B cell (primary cell): Measurements from ENCODE around the gene ITGB3BP. TPM values are rescaled to one million over a fixed set of nuclear protein-coding genes. Genes with fewer than 3 reads are reported as not detected.

ENCODE experiments used
- ATAC-seq: fragments of 200-7000 bp; cut with Tn5 transposase; one replicate; pipeline ENCODE4 v1.10.0; 2021; ENCODE audit warnings: low read depth, mild to moderate bottlenecking, moderate number of reproducible peaks, moderate library complexity
- CTCF ChIA-PET: fragments of 350-600 bp; sonication (Branson Sonifier 250); formaldehyde crosslinking; loops from one replicate; lab custom pipeline; 2021; ENCODE audit warnings: antibody characterized with exemption, inconsistent platforms; lab: Charles Lee
- POLR2A ChIA-PET: fragments of 350-600 bp; sonication (Branson Sonifier 250); formaldehyde crosslinking; loops from one replicate; lab custom pipeline; 2021; ENCODE audit warnings: antibody characterized with exemption; lab: Charles Lee
- DNase-seq: peaks from one replicate; pipeline ENCODE4 v3.0.0; 2013
- H2AFZ ChIP-seq: 2 replicates; pipeline ENCODE4 v1.6.1; 2012; ENCODE audit warnings: mild to moderate bottlenecking, low read depth, low read length; ENCODE audit not compliant: insufficient read depth, poor library complexity, severe bottlenecking
- H3K27ac ChIP-seq, 2 donors: 1 replicate in 1 of 2; 2 replicates in 1 of 2; pipeline ENCODE4 v1.5.1; 2012 to 2013; ENCODE audit warnings: low read length in 2 of 2, mild to moderate bottlenecking in 2 of 2, moderate library complexity in 1 of 2
- H3K27me3 ChIP-seq, 4 experiments: fragments of 200-600 bp in 1 of 4; sonication (generic) in 1 of 4; replicated peaks in 1 of 4; 1 replicate in 2 of 4; 2 replicates in 2 of 4; pipeline versions ENCODE4 v1.6.1 to v1.7.0; 2013 to 2016; ENCODE audit warnings: low read length in 3 of 4, mild to moderate bottlenecking in 2 of 4, mixed read lengths in 1 of 4, moderate library complexity in 1 of 4; ENCODE audit not compliant: insufficient read depth in 4 of 4, control insufficient read depth in 3 of 4; ENCODE audit errors: control extremely low read depth in 1 of 4
- H3K36me3 ChIP-seq, 2 experiments: replicated peaks in 1 of 2; 1 replicate in 1 of 2; 2 replicates in 1 of 2; pipeline versions ENCODE4 v1.6.1 to v1.7.1; 2013; ENCODE audit warnings: low read length in 1 of 2; ENCODE audit not compliant: insufficient read depth in 2 of 2, control insufficient read depth in 1 of 2; ENCODE audit errors: control extremely low read depth in 1 of 2, extremely low read depth in 1 of 2
- H3K4me1 ChIP-seq, 2 donors: fragments of 200-600 bp in 1 of 2; sonication (generic) in 1 of 2; 1 replicate in 1 of 2; 2 replicates in 1 of 2; pipeline versions ENCODE4 v1.5.1 to v1.6.1; 2013 to 2017; ENCODE audit warnings: low read length in 2 of 2; ENCODE audit not compliant: control insufficient read depth in 2 of 2, insufficient read depth in 2 of 2
- H3K4me2 ChIP-seq: replicated peaks from 2 replicates; pipeline ENCODE3; 2012; ENCODE audit warnings: mild to moderate bottlenecking, low read depth, low read length; ENCODE audit not compliant: poor library complexity, severe bottlenecking
- H3K4me3 ChIP-seq, 5 experiments: fragments of 200-600 bp in 1 of 5; sonication (generic) in 1 of 5; 1 replicate in 3 of 5; 2 replicates in 2 of 5; pipeline versions ENCODE4 v1.5.1 to v1.7.0; 2011 to 2016; ENCODE audit warnings: low read length in 4 of 5, mild to moderate bottlenecking in 4 of 5, low read depth in 2 of 5, control low read depth in 1 of 5, moderate library complexity in 1 of 5; ENCODE audit not compliant: insufficient read depth in 1 of 5; ENCODE audit errors: control extremely low read depth in 1 of 5, extremely low read depth in 1 of 5
- H3K79me2 ChIP-seq: fragments of 200-600 bp; sonication (generic); one replicate; pipeline ENCODE4 v1.6.0; 2016; ENCODE audit warnings: low read length; ENCODE audit not compliant: control insufficient read depth, insufficient read depth
- H3K9ac ChIP-seq: fragments of 200-600 bp; sonication (generic); 2 replicates; pipeline ENCODE4 v1.6.1; 2017; ENCODE audit warnings: mild to moderate bottlenecking, low read length, moderate library complexity
- H3K9me3 ChIP-seq, 3 donors: one replicate each; pipeline versions ENCODE4 v1.6.1 to v1.7.1; 2013; ENCODE audit warnings: low read length in 2 of 3; ENCODE audit not compliant: control insufficient read depth in 2 of 3, insufficient read depth in 1 of 3; ENCODE audit errors: control extremely low read depth in 1 of 3
- H4K20me1 ChIP-seq: 2 replicates; pipeline ENCODE4 v1.6.0; 2012; ENCODE audit warnings: mild to moderate bottlenecking, low read length; ENCODE audit not compliant: insufficient read depth, control insufficient read depth, poor library complexity, severe bottlenecking
- H3K27ac Mint-ChIP-seq: one replicate; pipeline ENCODE4 v1.8.0; 2021; ENCODE audit warnings: mixed read lengths
- H3K27me3 Mint-ChIP-seq: one replicate; pipeline ENCODE4 v1.8.0; 2021; ENCODE audit warnings: mixed read lengths
- H3K4me1 Mint-ChIP-seq: one replicate; pipeline ENCODE4 v1.8.0; 2021; ENCODE audit warnings: mixed read lengths
- H3K4me3 Mint-ChIP-seq: one replicate; pipeline ENCODE4 v1.8.0; 2021; ENCODE audit warnings: mixed read lengths
- H3K9me3 Mint-ChIP-seq: one replicate; pipeline ENCODE4 v1.8.0; 2022; ENCODE audit warnings: mixed read lengths; ENCODE audit not compliant: insufficient read depth
- EZH2 ChIP-seq: IDR thresholded peaks from 2 replicates; pipeline ENCODE4 v1.6.1; 2012; ENCODE audit warnings: borderline replicate concordance, low read depth, mild to moderate bottlenecking, moderate library complexity, low read length; ENCODE audit not compliant: insufficient read depth, poor library complexity, severe bottlenecking
- WGBS: methylation state at CpG from one replicate; pipeline ENCODE4 v1.1.5; 2013; ENCODE audit warnings: missing lambda C conversion rate; ENCODE audit not compliant: insufficient coverage; 5-methylcytosine and 5-hydroxymethylcytosine counted together
- intact Hi-C: fragments of 100-400 bp; cut with micrococcal nuclease; formaldehyde crosslinking; loops from one replicate; pipeline ENCODE4 v1.10.0; 2022
- polyA plus RNA-seq: library from polyadenylated mRNA; depleted of rRNA; stranded (reverse); fragments of >200 nt; gene quantifications from 2 replicates; pipeline ENCODE4 v1.2.3, GENCODE V29; 2012
- total RNA-seq, 2 donors: library from RNA; stranded (reverse); fragments of 120-200 nt in 1 of 2; gene quantifications; 1 replicate in 1 of 2; 2 replicates in 1 of 2; pipeline versions ENCODE4 v1.2.3 to v1.2.4, GENCODE V29; 2013 to 2022
- TF ChIP-seq, protein P1 (sequence below): fragments of 200-600 bp; IDR thresholded peaks from one replicate; pipeline ENCODE4 v1.8.0; 2022; ENCODE audit warnings: antibody characterized with exemption, mild to moderate bottlenecking

ITGB3BP gene
- total and polyA plus RNA-seq, 2 donors (not counting 1 experiment from before 2014, with no cell fraction given): 12.7 to 37.4 TPM

DNA sequence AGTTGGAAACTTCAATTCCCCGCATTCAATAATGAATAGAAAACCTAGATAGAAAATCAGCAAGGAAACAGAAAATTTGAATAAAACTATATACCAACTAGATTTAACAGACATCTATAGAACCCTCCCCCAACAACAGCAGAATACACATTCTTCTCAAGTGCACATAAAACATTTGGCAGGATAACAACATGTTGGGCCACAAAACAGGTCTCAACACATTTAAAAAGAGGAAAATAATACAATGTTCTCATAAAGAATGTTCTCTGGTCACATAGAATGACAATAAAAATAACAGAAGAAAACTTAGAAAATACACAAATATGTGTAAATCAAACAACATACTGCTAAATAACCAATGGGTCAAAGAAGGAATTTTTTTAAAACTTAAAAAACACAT is 24.9 kb downstream of the ITGB3BP start:
- intact Hi-C loops: no loop called here
- Histone ChIP-seq H3K27me3 (no peaks in the 10 kb centered on the region), H2AFZ (no peak overlapping the region), H3K9me3 (peaks cover 0 to 4% (median 0%) of the 10 kb centered on the region in 3 donors), H3K9ac (no peak overlapping the region), H3K27ac (no peak overlapping the region), H3K79me2 (no peaks in the 10 kb centered on the region), H4K20me1 (no peaks in the 10 kb centered on the region), H3K4me2 (no peak overlapping the region), H3K4me3 (no peak overlapping the region), H3K36me3 (peaks cover 0 to 1% of the 10 kb centered on the region in 2 experiments), H3K4me1 (no peaks in the 10 kb centered on the region)
- no CpG with 5 or more reads among the region's 1 CpG for WGBS
- TF ChIP-seq, protein P1, sequence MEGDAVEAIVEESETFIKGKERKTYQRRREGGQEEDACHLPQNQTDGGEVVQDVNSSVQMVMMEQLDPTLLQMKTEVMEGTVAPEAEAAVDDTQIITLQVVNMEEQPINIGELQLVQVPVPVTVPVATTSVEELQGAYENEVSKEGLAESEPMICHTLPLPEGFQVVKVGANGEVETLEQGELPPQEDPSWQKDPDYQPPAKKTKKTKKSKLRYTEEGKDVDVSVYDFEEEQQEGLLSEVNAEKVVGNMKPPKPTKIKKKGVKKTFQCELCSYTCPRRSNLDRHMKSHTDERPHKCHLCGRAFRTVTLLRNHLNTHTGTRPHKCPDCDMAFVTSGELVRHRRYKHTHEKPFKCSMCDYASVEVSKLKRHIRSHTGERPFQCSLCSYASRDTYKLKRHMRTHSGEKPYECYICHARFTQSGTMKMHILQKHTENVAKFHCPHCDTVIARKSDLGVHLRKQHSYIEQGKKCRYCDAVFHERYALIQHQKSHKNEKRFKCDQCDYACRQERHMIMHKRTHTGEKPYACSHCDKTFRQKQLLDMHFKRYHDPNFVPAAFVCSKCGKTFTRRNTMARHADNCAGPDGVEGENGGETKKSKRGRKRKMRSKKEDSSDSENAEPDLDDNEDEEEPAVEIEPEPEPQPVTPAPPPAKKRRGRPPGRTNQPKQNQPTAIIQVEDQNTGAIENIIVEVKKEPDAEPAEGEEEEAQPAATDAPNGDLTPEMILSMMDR: no peak
- TF ChIP-seq EZH2: no peak
- Mint-ChIP-seq H3K9me3 (no peaks in the 10 kb centered on the region), H3K4me1 (no peaks in the 10 kb centered on the region), H3K27me3 (no peaks in the 10 kb centered on the region), H3K27ac (no peak overlapping the region), H3K4me3 (no peak overlapping the region)
- DNase-seq (no peak), ATAC-seq (no peak)
- CTCF ChIA-PET: no interaction called here
- POLR2A ChIA-PET: no interaction called here

DNA sequence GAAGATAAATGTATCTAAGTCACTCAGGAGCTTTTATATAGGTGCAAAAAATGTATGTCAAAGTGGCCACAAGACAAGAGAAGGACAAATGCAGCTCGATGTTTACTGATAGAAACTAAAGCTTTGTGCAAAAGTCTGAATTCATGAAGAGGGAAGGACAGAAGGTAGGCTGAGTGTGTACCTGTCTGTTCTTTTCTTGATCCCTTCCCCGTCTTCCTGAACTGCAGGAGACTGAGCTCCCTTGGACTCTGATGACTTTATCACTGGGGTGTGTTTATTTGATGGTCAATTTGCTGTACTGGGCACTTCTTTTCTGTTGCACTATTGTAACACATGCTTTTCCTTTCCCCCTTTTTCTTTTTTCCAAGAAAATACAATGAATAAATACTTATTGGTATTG is 25.4 kb downstream of the ITGB3BP start:
- no peak for ATAC-seq
- ChIA-PET CTCF (no interaction called here), POLR2A (no interaction called here)
- H3K27me3 Mint-ChIP-seq: no peaks in the 10 kb centered on the region
- H3K4me2 ChIP-seq: no peak overlapping the region
- no peaks in the 10 kb centered on the region for H3K4me1 ChIP-seq
- H3K4me3 ChIP-seq: no peak overlapping the region
- H3K27me3 ChIP-seq: no peaks in the 10 kb centered on the region
- H3K36me3 ChIP-seq: peaks cover 0 to 1% of the 10 kb centered on the region in 2 experiments
- WGBS: 100% methylated on average over 1 of the region's 2 CpGs
- no peaks in the 10 kb centered on the region for H3K9me3 Mint-ChIP-seq
- no peak overlapping the region for H3K4me3 Mint-ChIP-seq
- H3K27ac ChIP-seq: no peak overlapping the region
- no peaks in the 10 kb centered on the region for H3K79me2 ChIP-seq
- H3K4me1 Mint-ChIP-seq: no peaks in the 10 kb centered on the region
- no peak overlapping the region for H3K9ac ChIP-seq
- H3K9me3 ChIP-seq: peaks cover 0 to 4% (median 0%) of the 10 kb centered on the region in 3 donors
- H3K27ac Mint-ChIP-seq: no peak overlapping the region
- H2AFZ ChIP-seq: no peak overlapping the region
- no peaks in the 10 kb centered on the region for H4K20me1 ChIP-seq
- intact Hi-C loops: no loop called here
- TF ChIP-seq, protein P1: no peak
- no peak for TF ChIP-seq EZH2
- DNase-seq: no peak
